ENCODE data around the gene GTF2A1.

DNA sequence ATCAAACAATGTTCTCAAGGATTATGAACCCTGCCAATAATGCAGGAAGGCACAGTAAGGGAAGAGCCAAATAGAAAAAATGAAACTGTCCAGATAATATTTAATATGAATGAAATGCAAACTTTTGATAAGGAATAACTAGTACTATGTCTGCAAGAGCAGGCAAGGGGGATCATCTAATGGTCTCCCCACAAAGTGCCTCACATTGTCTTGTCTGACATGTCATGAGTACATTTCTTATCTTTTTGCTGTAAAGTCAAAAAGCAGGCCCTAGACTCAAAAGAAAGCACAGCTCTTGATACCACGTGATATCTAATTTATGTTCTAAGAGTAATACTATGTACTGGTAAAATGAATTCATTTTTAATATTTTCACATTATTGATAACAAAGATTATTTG lies 43.9 kb upstream of the GTF2A1 start:
- TF ChIP-seq, protein P1, sequence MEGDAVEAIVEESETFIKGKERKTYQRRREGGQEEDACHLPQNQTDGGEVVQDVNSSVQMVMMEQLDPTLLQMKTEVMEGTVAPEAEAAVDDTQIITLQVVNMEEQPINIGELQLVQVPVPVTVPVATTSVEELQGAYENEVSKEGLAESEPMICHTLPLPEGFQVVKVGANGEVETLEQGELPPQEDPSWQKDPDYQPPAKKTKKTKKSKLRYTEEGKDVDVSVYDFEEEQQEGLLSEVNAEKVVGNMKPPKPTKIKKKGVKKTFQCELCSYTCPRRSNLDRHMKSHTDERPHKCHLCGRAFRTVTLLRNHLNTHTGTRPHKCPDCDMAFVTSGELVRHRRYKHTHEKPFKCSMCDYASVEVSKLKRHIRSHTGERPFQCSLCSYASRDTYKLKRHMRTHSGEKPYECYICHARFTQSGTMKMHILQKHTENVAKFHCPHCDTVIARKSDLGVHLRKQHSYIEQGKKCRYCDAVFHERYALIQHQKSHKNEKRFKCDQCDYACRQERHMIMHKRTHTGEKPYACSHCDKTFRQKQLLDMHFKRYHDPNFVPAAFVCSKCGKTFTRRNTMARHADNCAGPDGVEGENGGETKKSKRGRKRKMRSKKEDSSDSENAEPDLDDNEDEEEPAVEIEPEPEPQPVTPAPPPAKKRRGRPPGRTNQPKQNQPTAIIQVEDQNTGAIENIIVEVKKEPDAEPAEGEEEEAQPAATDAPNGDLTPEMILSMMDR (IDR thresholded peaks at IDR 0.05; ENCODE audit: insufficient read depth, low read depth, low read length), result no peak
- TF ChIP-seq EZH2 (IDR thresholded peaks at IDR 0.05; ENCODE audit: insufficient read depth, low read length), result no peak

Measured in astrocyte (in vitro differentiated cells and primary cell).